HCT116 (cell line): ENCODE results near the gene ALDH7A1. TPM values are rescaled to one million over a fixed set of nuclear protein-coding genes. Genes with fewer than 3 reads are reported as not detected.

ENCODE experiments used
- ATAC-seq: fragments of 200-7000 bp; cut with Tn5 transposase; 2 replicates; pipeline ENCODE4 v1.9.1; 2020; ENCODE audit warnings: mild to moderate bottlenecking, moderate library complexity
- BruUV-seq: library from RNA; stranded (reverse); fragments of 400-500 nt; replicated peaks from 2 replicates; lab custom pipeline; 2021; lab: Mats Ljungman, UMichigan
- CTCF ChIA-PET: fragments of 300-600 bp; sonication (Branson Sonifier 250); formaldehyde crosslinking; loops from one replicate; lab custom pipeline; 2021; ENCODE audit warnings: antibody characterized with exemption; lab: Charles Lee
- POLR2A ChIA-PET: fragments of 300-600, 350-600 bp; sonication (Branson Sonifier 250); formaldehyde crosslinking; loops from one replicate; lab custom pipeline; 2021; ENCODE audit warnings: antibody characterized with exemption; lab: Charles Lee
- RAD21 ChIA-PET, 2 experiments: fragments of 300-600 bp; sonication (Branson Sonifier 250); formaldehyde crosslinking; loops; one replicate each; lab custom pipeline; 2023; ENCODE audit warnings: low total read pairs in 2 of 2; ENCODE audit not compliant: uncharacterized antibody in 2 of 2, unreplicated experiment in 2 of 2, low non-redundant PET in 1 of 2; lab: Charles Lee
- DNase-seq: peaks from one replicate; pipeline ENCODE4 v3.0.0-alpha.2; 2010; ENCODE audit warnings: low read depth, low spot score
- H2AFZ ChIP-seq: fragments of 200-600 bp; shearing (Covaris generic), sonication (generic); 2 replicates; pipeline ENCODE4 v1.6.1; 2017; ENCODE audit warnings: low read depth, mixed run types, mixed read lengths, antibody characterized with exemption, low read length; ENCODE audit not compliant: poor library complexity, severe bottlenecking
- H3K27ac ChIP-seq: 2 replicates; pipeline ENCODE4 v1.5.1; 2012; ENCODE audit warnings: low read depth, low read length
- H3K27me3 ChIP-seq: fragments of 200-600 bp; sonication (generic); 2 replicates; pipeline ENCODE4 v1.6.1; 2016; ENCODE audit warnings: mixed run types, low read length, mixed read lengths; ENCODE audit not compliant: insufficient read depth
- H3K36me3 ChIP-seq, 2 experiments: fragments of 200-500 bp in 1 of 2; fragments of 200-600 bp in 1 of 2; sonication (Bioruptor generic) in 1 of 2; sonication (generic) in 1 of 2; 2 replicates each; pipeline versions ENCODE4 v1.5.1 to v1.6.1; 2014 to 2016; ENCODE audit warnings: low read length in 2 of 2, inconsistent platforms in 1 of 2, mixed read lengths in 1 of 2, mixed run types in 1 of 2; ENCODE audit not compliant: insufficient read depth in 2 of 2, control insufficient read depth in 1 of 2
- H3K4me1 ChIP-seq, 2 experiments: fragments of 200-600 bp in 1 of 2; sonication (generic) in 1 of 2; 2 replicates each; pipeline versions ENCODE4 v1.5.1 to v1.6.1; 2012 to 2017; ENCODE audit warnings: low read length in 2 of 2, inconsistent platforms in 1 of 2, mild to moderate bottlenecking in 1 of 2, mixed read lengths in 1 of 2, mixed run types in 1 of 2, moderate library complexity in 1 of 2; ENCODE audit not compliant: insufficient read depth in 2 of 2, control insufficient read depth in 1 of 2
- H3K4me2 ChIP-seq: fragments of 200-600 bp; sonication (generic); 2 replicates; pipeline ENCODE4 v1.6.1; 2017; ENCODE audit warnings: mixed run types, low read length, mixed read lengths
- H3K4me3 ChIP-seq, 2 experiments: fragments of 200-600 bp in 1 of 2; sonication (generic) in 1 of 2; replicated peaks in 1 of 2; 2 replicates each; pipeline ENCODE4 v1.5.1; 2011 to 2016; ENCODE audit warnings: low read length in 2 of 2, control low read depth in 1 of 2, low read depth in 1 of 2, mild to moderate bottlenecking in 1 of 2, mixed read lengths in 1 of 2, mixed run types in 1 of 2
- H3K79me2 ChIP-seq: fragments of 200-600 bp; sonication (generic); 2 replicates; pipeline ENCODE4 v1.6.1; 2017; ENCODE audit warnings: mild to moderate bottlenecking, mixed run types, low read length, moderate library complexity, mixed read lengths; ENCODE audit not compliant: insufficient read depth
- H3K9ac ChIP-seq: fragments of 200-600 bp; sonication (generic); 2 replicates; pipeline ENCODE4 v1.6.1; 2016; ENCODE audit warnings: low read length, mixed read lengths
- H3K9me2 ChIP-seq: fragments of 200-600 bp; sonication (generic), shearing (Covaris generic); 2 replicates; pipeline ENCODE4 v1.6.1; 2017; ENCODE audit warnings: mixed run types, mild to moderate bottlenecking, moderate library complexity; ENCODE audit not compliant: insufficient read depth
- H3K9me3 ChIP-seq, 2 experiments: fragments of 200-500 bp in 1 of 2; fragments of 200-600 bp in 1 of 2; sonication (Bioruptor generic) in 1 of 2; sonication (generic) in 1 of 2; 2 replicates each; pipeline ENCODE4 v1.6.1; 2014 to 2017; ENCODE audit warnings: low read length in 2 of 2, mixed read lengths in 2 of 2, inconsistent platforms in 1 of 2, low read depth in 1 of 2, mild to moderate bottlenecking in 1 of 2, mixed run types in 1 of 2, moderate library complexity in 1 of 2; ENCODE audit not compliant: control insufficient read depth in 1 of 2, insufficient read depth in 1 of 2
- H4K20me1 ChIP-seq: fragments of 200-600 bp; sonication (generic), shearing (Covaris generic); 2 replicates; pipeline ENCODE4 v1.6.1; 2017; ENCODE audit warnings: mixed run types, mild to moderate bottlenecking, moderate library complexity; ENCODE audit not compliant: insufficient read depth
- EGR1 ChIP-seq: IDR thresholded peaks from 2 replicates; pipeline ENCODE4 v1.6.1; 2012; ENCODE audit warnings: low read depth
- ELF1 ChIP-seq: IDR thresholded peaks from 2 replicates; pipeline ENCODE4 v1.6.1; 2012; ENCODE audit warnings: low read depth, borderline replicate concordance
- FOSL1 ChIP-seq: IDR thresholded peaks from 2 replicates; pipeline ENCODE4 v1.6.1; 2012; ENCODE audit warnings: low read depth
- JUND ChIP-seq: IDR thresholded peaks from 2 replicates; pipeline ENCODE4 v1.6.1; 2012
- POLR2A ChIP-seq: IDR thresholded peaks from 2 replicates; pipeline ENCODE4 v1.7.0; 2011; ENCODE audit warnings: borderline replicate concordance; ENCODE audit not compliant: insufficient read depth, insufficient read length; ENCODE audit errors: extremely low read depth
- RAD21 ChIP-seq: IDR thresholded peaks from 2 replicates; pipeline ENCODE4 v1.6.1; 2012; ENCODE audit warnings: low read depth, mild to moderate bottlenecking
- SP1 ChIP-seq: IDR thresholded peaks from 2 replicates; pipeline ENCODE4 v1.6.1; 2012; ENCODE audit warnings: low read depth
- ZBTB33 ChIP-seq: IDR thresholded peaks from 2 replicates; pipeline ENCODE4 v1.6.1; 2011; ENCODE audit warnings: mild to moderate bottlenecking, low read length, moderate library complexity; ENCODE audit not compliant: insufficient replicate concordance; ENCODE audit errors: extremely low read depth
- intact Hi-C: fragments of 100-400 bp; cut with micrococcal nuclease; formaldehyde crosslinking; loops from 2 replicates; pipeline ENCODE4 v1.10.0; 2022
- total RNA-seq: library from RNA; stranded (reverse); gene quantifications from one replicate; pipeline ENCODE4 v1.2.1, GENCODE V29; 2021; ENCODE audit not compliant: unreplicated experiment

ALDH7A1 gene
- total RNA-seq, 1 experiment from 2014 or later = 93.2 TPM

- TF ChIP-seq ELF1 (no peak), SP1 (no peak), EGR1 (no peak)
These were observed 19.4 kb downstream of the ALDH7A1 start (continued) for GRCh38 chr5:126575644-126576043.

GRCh38 chr5:126568206-126568755 is 26.7 kb downstream of the ALDH7A1 start:
- Histone ChIP-seq H3K4me3 (no peak overlapping the region), H3K36me3 (peaks cover 3 to 11% of the 10 kb centered on the region in 2 experiments; a peak in 2 of 4 replicates), H3K4me1 (no peaks in the 10 kb centered on the region), H2AFZ (no peak overlapping the region), H3K27ac (no peak overlapping the region), H3K9me3 (no peaks in the 10 kb centered on the region), H3K9ac (no peak overlapping the region), H3K4me2 (no peak overlapping the region), H3K27me3 (no peaks in the 10 kb centered on the region), H3K79me2 (no peaks in the 10 kb centered on the region), H4K20me1 (no peaks in the 10 kb centered on the region; the same call in 1 of the 2 replicates), H3K9me2 (no peaks in the 10 kb centered on the region)
- POLR2A ChIA-PET = no interaction called here
- CTCF ChIA-PET = no interaction called here
- TF ChIP-seq JUND (no peak), FOSL1 (no peak), RAD21 (no peak), ZBTB33 (no peak), POLR2A (no peak)
- BruUV-seq = no TSS peak
- ATAC-seq = no peak
- RAD21 ChIA-PET = no interaction called here
- intact Hi-C loops = no loop called here
- DNase-seq = no peak
